ENCODE data around the gene MTX3.
A peak's percentile ranks its signal among the peaks of the same experiment; 100 is the strongest.

MTX3 gene, protein sequence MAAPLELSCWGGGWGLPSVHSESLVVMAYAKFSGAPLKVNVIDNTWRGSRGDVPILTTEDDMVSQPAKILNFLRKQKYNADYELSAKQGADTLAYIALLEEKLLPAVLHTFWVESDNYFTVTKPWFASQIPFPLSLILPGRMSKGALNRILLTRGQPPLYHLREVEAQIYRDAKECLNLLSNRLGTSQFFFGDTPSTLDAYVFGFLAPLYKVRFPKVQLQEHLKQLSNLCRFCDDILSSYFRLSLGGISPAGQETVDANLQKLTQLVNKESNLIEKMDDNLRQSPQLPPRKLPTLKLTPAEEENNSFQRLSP

DNA sequence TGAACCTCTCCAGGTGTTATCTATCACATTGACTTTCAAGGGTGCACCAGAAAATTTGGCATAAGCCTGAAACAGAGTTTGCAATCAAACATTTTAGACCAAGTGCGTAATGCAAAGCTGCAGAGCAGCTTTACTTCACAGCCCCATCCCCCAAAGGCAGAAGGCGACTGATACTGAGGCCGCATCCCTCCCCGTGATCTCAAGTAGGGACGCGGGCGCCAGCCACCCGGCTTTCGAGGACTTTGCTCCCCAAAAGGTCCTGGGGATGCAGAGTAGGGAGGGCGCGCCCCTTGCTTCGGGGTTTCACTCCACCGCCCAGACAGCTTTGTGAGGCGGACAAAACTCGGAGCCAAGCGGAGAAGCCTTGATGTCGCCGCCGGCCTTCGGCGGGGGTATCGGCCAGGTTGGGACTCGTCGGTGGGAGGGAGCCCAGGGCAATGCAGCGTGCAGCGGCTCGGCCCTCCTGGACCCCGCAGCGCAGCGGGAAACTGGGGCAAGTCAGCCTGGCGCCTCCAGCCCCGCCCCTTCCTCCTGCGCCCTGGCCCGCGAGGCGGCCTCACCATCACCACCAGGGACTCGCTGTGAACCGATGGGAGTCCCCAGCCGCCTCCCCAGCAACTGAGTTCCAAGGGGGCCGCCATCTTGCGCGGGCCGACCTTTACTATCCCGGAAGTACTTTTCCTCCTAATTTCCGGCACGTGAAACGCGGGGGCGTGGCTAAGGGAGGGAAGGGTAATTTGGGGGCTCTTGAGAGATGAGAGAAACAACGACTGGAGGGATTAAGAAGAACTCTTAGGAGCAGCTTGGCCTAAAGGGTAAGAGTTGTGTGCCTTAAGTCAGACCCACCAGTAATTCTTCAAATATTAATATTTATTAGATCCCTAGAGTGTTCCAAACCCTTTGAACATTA, at the start of gene MTX3:
MTX3 (minus strand) TSS at position 665 of the 910 bp plus-strand sequence; CDS start at position 641, 24 bp downstream.
- Histone ChIP-seq H3K4me3 (ENCODE audit: low read depth in 1 of 2, low read length in 2 of 2) (peak within 1 kb of the TSS; percentile 74 to 99), H3K4me1 (ENCODE audit: control insufficient read depth in 1 of 2, insufficient read depth in 2 of 2, low read length in 2 of 2) (peaks cover 0 to 19% of the 10 kb centered on the region in 2 donors), H3K36me3 (ENCODE audit: control insufficient read depth in 1 of 2, insufficient read depth in 2 of 2, low read length in 2 of 2) (peaks cover 6 to 8% of the 10 kb centered on the region in 2 donors), H3K27me3 (ENCODE audit: low read depth, low read length) (no peaks in the 10 kb centered on the region), H3K9me3 (ENCODE audit: control insufficient read depth in 1 of 2, low read length in 2 of 2) (no peaks in the 10 kb centered on the region), H3K27ac (ENCODE audit: low read length) (peak within 1 kb of the TSS; percentile 53)

GRCh38 chr5:80039650-80040049, 48.6 kb upstream of the MTX3 start:
- Histone ChIP-seq H3K9me3 (ENCODE audit: control insufficient read depth in 1 of 2, low read length in 2 of 2) (no peaks in the 10 kb centered on the region), H3K27me3 (ENCODE audit: low read depth, low read length) (peaks cover 25% of the 10 kb centered on the region), H3K4me1 (ENCODE audit: control insufficient read depth in 1 of 2, insufficient read depth in 2 of 2, low read length in 2 of 2) (no peaks in the 10 kb centered on the region), H3K4me3 (ENCODE audit: low read depth in 1 of 2, low read length in 2 of 2) (no peak overlapping the region), H3K36me3 (ENCODE audit: control insufficient read depth in 1 of 2, insufficient read depth in 2 of 2, low read length in 2 of 2) (no peaks in the 10 kb centered on the region), H3K27ac (ENCODE audit: low read length) (no peak overlapping the region)

DNA sequence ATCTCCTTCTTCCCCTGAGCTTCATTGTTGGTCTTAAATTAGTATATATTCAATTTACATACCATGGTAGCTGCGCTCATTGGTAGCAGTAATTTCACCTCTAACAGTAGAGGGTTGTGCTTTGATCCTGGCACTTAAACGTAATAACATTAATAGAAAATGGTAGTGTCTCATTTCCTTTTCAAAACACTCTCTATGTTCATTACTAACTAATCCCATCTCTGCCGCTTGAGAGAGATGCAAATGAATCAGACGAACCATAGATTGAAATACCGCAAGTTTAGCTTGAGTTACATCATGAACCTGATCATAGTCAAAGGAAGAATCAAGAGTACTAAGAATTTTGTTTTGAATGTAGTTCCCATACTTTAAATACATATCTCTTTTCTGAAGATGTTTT, 46.3 kb upstream of the MTX3 start:
- H3K27ac ChIP-seq (ENCODE audit: low read length) = no peak overlapping the region

DNA sequence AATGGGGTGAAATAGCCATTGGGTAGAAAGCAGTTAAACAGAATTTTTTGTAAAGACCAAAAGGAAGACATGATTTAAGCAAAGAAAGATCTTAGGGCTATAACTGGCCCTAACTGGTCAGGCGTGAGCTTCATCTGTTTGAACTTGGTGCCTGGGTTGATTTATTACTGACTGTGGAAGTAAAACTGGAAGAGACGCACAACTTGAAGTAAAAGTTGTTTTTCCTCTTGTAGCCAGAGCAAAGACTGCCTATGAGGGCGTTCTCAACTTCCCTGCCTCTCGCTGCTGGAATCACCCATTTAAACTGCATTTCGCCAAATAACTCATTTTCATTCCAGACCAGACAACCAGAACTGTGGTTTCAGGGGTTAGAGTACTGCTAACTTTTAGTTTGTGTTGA, 45.6 kb upstream of the MTX3 start:
- Histone ChIP-seq H3K4me1 (ENCODE audit: control insufficient read depth in 1 of 2, insufficient read depth in 2 of 2, low read length in 2 of 2) (no peaks in the 10 kb centered on the region), H3K27ac (ENCODE audit: low read length) (no peak overlapping the region), H3K27me3 (ENCODE audit: low read depth, low read length) (peaks cover 35% of the 10 kb centered on the region), H3K36me3 (ENCODE audit: control insufficient read depth in 1 of 2, insufficient read depth in 2 of 2, low read length in 2 of 2) (no peaks in the 10 kb centered on the region), H3K4me3 (ENCODE audit: low read depth in 1 of 2, low read length in 2 of 2) (no peak overlapping the region), H3K9me3 (ENCODE audit: control insufficient read depth in 1 of 2, low read length in 2 of 2) (no peaks in the 10 kb centered on the region)

More for the DNA sequence above, 46.3 kb upstream of the MTX3 start:
- peaks cover 35% of the 10 kb centered on the region for H3K27me3 ChIP-seq (ENCODE audit: low read depth, low read length)
- H3K4me3 ChIP-seq (ENCODE audit: low read depth in 1 of 2, low read length in 2 of 2) = no peak overlapping the region
- no peaks in the 10 kb centered on the region for H3K4me1 ChIP-seq (ENCODE audit: control insufficient read depth in 1 of 2, insufficient read depth in 2 of 2, low read length in 2 of 2)
- H3K36me3 ChIP-seq (ENCODE audit: control insufficient read depth in 1 of 2, insufficient read depth in 2 of 2, low read length in 2 of 2) = no peaks in the 10 kb centered on the region
- no peaks in the 10 kb centered on the region for H3K9me3 ChIP-seq (ENCODE audit: control insufficient read depth in 1 of 2, low read length in 2 of 2)

DNA sequence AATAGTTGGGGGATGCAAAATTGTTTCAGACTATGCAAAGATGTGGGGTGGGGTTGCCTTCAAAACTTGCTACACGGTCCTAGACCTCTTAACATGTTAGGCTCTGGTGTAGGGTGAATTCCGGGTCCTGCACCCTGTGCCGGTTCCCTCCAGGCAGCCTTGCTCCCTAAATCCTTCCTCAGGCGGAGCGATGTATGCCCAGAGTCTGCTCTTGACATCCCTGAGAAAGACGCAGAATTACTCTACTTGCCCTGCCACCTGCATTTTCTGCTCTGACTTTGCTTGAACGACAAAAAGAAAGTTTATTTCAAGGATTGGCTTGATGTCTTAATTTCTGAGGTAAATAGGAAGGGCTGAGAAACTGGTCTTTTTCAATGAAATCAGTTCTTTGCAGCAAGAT, 44.8 kb upstream of the MTX3 start:
- no peak overlapping the region for H3K27ac ChIP-seq (ENCODE audit: low read length)
- peaks cover 35% of the 10 kb centered on the region for H3K27me3 ChIP-seq (ENCODE audit: low read depth, low read length)
- no peaks in the 10 kb centered on the region for H3K9me3 ChIP-seq (ENCODE audit: control insufficient read depth in 1 of 2, low read length in 2 of 2)
- H3K4me3 ChIP-seq (ENCODE audit: low read depth in 1 of 2, low read length in 2 of 2) = peak overlapping the region in 1 of 2 donors; percentile 51
- no peaks in the 10 kb centered on the region for H3K4me1 ChIP-seq (ENCODE audit: control insufficient read depth in 1 of 2, insufficient read depth in 2 of 2, low read length in 2 of 2)
- H3K36me3 ChIP-seq (ENCODE audit: control insufficient read depth in 1 of 2, insufficient read depth in 2 of 2, low read length in 2 of 2) = no peaks in the 10 kb centered on the region

DNA sequence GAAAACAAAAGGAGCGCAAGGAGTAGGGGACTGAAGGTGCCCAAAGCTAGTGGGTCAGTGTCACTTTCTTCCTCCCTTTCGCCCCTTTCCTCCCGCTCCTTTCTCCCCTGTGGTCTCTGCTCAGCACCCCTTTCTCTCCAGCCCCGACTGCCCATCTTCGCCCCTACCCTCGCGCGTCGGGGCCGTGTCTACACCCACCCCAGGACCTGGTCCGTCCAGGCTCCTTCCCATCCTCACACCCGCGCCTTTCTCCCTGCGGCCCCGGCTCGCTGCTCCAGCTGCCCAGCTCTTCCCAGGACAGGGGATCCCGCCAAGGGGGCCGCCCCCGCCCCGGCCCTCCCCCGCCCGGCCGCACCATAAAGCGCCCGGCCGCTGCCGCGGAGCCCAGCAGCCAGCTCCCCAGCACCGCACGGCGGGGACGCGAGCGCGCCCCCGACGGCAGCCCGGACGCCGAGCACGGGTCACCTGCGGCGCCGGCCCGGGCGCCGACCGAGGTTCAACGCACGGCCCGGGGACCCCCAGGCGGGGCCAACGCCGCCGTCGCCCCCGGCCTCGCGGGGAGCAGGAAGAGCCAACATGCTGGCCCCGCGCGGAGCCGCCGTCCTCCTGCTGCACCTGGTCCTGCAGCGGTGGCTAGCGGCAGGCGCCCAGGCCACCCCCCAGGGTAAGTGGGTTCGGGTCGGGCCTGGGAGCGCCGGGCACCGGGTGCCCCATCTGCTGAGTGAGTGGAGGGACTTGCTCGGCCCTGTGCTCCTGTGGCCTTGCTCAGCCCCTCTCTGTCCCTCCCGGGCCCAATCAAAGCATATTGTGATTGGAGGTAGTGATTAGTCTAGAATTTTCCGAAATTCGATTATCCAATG, 44.1 kb upstream of the MTX3 start, which contains the start of gene THBS4:
THBS4 (plus strand) TSS at position 387 of the 860 bp plus-strand sequence; CDS start at position 577, 190 bp downstream.
- Histone ChIP-seq H3K27me3 (ENCODE audit: low read depth, low read length) (peaks cover 35% of the 10 kb centered on the region), H3K9me3 (ENCODE audit: control insufficient read depth in 1 of 2, low read length in 2 of 2) (no peaks in the 10 kb centered on the region), H3K4me3 (ENCODE audit: low read depth in 1 of 2, low read length in 2 of 2) (peak within 1 kb of the TSS; percentile 37 to 51), H3K4me1 (ENCODE audit: control insufficient read depth in 1 of 2, insufficient read depth in 2 of 2, low read length in 2 of 2) (no peaks in the 10 kb centered on the region), H3K36me3 (ENCODE audit: control insufficient read depth in 1 of 2, insufficient read depth in 2 of 2, low read length in 2 of 2) (no peaks in the 10 kb centered on the region), H3K27ac (ENCODE audit: low read length) (no peak within 1 kb of the TSS)

DNA sequence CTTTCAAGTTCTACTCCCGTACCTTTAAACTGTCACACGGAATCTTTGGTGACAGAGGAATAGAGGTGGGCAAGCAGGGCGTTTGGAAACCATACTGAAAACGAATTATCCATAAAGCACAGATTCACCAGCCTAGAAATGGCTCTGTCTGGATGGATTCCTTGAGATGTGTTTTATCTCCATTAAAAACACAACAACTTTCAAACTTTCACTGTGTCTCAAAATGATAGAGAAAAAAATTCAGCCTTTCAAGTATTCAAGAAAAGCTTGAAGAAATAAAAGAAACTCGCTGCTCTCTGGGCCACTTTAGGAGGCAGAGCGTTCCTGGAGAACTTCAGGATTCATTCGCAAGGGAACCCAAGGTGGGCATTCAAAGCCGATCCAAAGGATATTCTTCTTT, 43.5 kb upstream of the MTX3 start:
- Histone ChIP-seq H3K9me3 (ENCODE audit: control insufficient read depth in 1 of 2, low read length in 2 of 2) (no peaks in the 10 kb centered on the region), H3K4me1 (ENCODE audit: control insufficient read depth in 1 of 2, insufficient read depth in 2 of 2, low read length in 2 of 2) (no peaks in the 10 kb centered on the region), H3K27me3 (ENCODE audit: low read depth, low read length) (peaks cover 35% of the 10 kb centered on the region), H3K4me3 (ENCODE audit: low read depth in 1 of 2, low read length in 2 of 2) (peak overlapping the region; percentile 37 to 45), H3K36me3 (ENCODE audit: control insufficient read depth in 1 of 2, insufficient read depth in 2 of 2, low read length in 2 of 2) (no peaks in the 10 kb centered on the region), H3K27ac (ENCODE audit: low read length) (no peak overlapping the region)

- no peak overlapping the region for H3K4me3 ChIP-seq (ENCODE audit: low read depth in 1 of 2, low read length in 2 of 2)
- H3K36me3 ChIP-seq (ENCODE audit: control insufficient read depth in 1 of 2, insufficient read depth in 2 of 2, low read length in 2 of 2) = no peaks in the 10 kb centered on the region
- no peak overlapping the region for H3K27ac ChIP-seq (ENCODE audit: low read length)
- H3K9me3 ChIP-seq (ENCODE audit: control insufficient read depth in 1 of 2, low read length in 2 of 2) = no peaks in the 10 kb centered on the region
- H3K4me1 ChIP-seq (ENCODE audit: control insufficient read depth in 1 of 2, insufficient read depth in 2 of 2, low read length in 2 of 2) = no peaks in the 10 kb centered on the region
- H3K27me3 ChIP-seq (ENCODE audit: low read depth, low read length) = peaks cover 35% of the 10 kb centered on the region
Measured at GRCh38 chr5:80033513-80033912, 42.5 kb upstream of the MTX3 start.

GRCh38 chr5:80031109-80031508, 40.0 kb upstream of the MTX3 start:
- no peaks in the 10 kb centered on the region for H3K4me1 ChIP-seq (ENCODE audit: control insufficient read depth in 1 of 2, insufficient read depth in 2 of 2, low read length in 2 of 2)
- H3K27me3 ChIP-seq (ENCODE audit: low read depth, low read length) = peaks cover 20% of the 10 kb centered on the region
- no peaks in the 10 kb centered on the region for H3K36me3 ChIP-seq (ENCODE audit: control insufficient read depth in 1 of 2, insufficient read depth in 2 of 2, low read length in 2 of 2)
- H3K27ac ChIP-seq (ENCODE audit: low read length) = no peak overlapping the region
- H3K9me3 ChIP-seq (ENCODE audit: control insufficient read depth in 1 of 2, low read length in 2 of 2) = no peaks in the 10 kb centered on the region
- no peak overlapping the region for H3K4me3 ChIP-seq (ENCODE audit: low read depth in 1 of 2, low read length in 2 of 2)

GRCh38 chr5:80026841-80027240, 35.8 kb upstream of the MTX3 start:
- no peak overlapping the region for H3K27ac ChIP-seq (ENCODE audit: low read length)
- no peaks in the 10 kb centered on the region for H3K36me3 ChIP-seq (ENCODE audit: control insufficient read depth in 1 of 2, insufficient read depth in 2 of 2, low read length in 2 of 2)
- no peak overlapping the region for H3K4me3 ChIP-seq (ENCODE audit: low read depth in 1 of 2, low read length in 2 of 2)
- no peaks in the 10 kb centered on the region for H3K27me3 ChIP-seq (ENCODE audit: low read depth, low read length)
- no peaks in the 10 kb centered on the region for H3K4me1 ChIP-seq (ENCODE audit: control insufficient read depth in 1 of 2, insufficient read depth in 2 of 2, low read length in 2 of 2)
- H3K9me3 ChIP-seq (ENCODE audit: control insufficient read depth in 1 of 2, low read length in 2 of 2) = no peaks in the 10 kb centered on the region

GRCh38 chr5:80025069-80025468, 34.0 kb upstream of the MTX3 start:
- no peak overlapping the region for H3K27ac ChIP-seq (ENCODE audit: low read length)
- H3K27me3 ChIP-seq (ENCODE audit: low read depth, low read length) = no peaks in the 10 kb centered on the region
- no peaks in the 10 kb centered on the region for H3K4me1 ChIP-seq (ENCODE audit: control insufficient read depth in 1 of 2, insufficient read depth in 2 of 2, low read length in 2 of 2)
- H3K4me3 ChIP-seq (ENCODE audit: low read depth in 1 of 2, low read length in 2 of 2) = no peak overlapping the region
- no peaks in the 10 kb centered on the region for H3K9me3 ChIP-seq (ENCODE audit: control insufficient read depth in 1 of 2, low read length in 2 of 2)
- H3K36me3 ChIP-seq (ENCODE audit: control insufficient read depth in 1 of 2, insufficient read depth in 2 of 2, low read length in 2 of 2) = no peaks in the 10 kb centered on the region

Measured in muscle layer of duodenum (tissue), 2 donors.